BE2C (cell line): ENCODE data around the gene CAMTA1.

Experiments
- DNase-seq: peaks from one replicate; pipeline ENCODE4 v3.0.0-alpha.2; 2020
- H3K27me3 ChIP-seq: fragments of 250-450 bp; sonication (Bioruptor Pico); 2 replicates; pipeline ENCODE4 v1.5.1; 2020; ENCODE audit warnings: mild to moderate bottlenecking
- H3K36me3 ChIP-seq: fragments of 250-450 bp; sonication (Bioruptor Pico); 2 replicates; pipeline ENCODE4 v1.5.1; 2020; ENCODE audit warnings: mild to moderate bottlenecking
- H3K4me1 ChIP-seq: fragments of 250-450 bp; sonication (Bioruptor Pico); 2 replicates; pipeline ENCODE4 v1.5.1; 2020
- H3K4me3 ChIP-seq: 2 replicates; pipeline ENCODE4 v1.5.1; 2011; ENCODE audit warnings: low read depth, low read length
- H3K9me3 ChIP-seq: fragments of 250-450 bp; sonication (Bioruptor Pico); 2 replicates; pipeline ENCODE4 v1.5.1; 2020
- TF ChIP-seq, protein P1 (sequence below): IDR thresholded peaks from 2 replicates; pipeline ENCODE4 v1.5.1; 2012; ENCODE audit warnings: mild to moderate bottlenecking, low read depth, low read length

CAMTA1 gene

DNA sequence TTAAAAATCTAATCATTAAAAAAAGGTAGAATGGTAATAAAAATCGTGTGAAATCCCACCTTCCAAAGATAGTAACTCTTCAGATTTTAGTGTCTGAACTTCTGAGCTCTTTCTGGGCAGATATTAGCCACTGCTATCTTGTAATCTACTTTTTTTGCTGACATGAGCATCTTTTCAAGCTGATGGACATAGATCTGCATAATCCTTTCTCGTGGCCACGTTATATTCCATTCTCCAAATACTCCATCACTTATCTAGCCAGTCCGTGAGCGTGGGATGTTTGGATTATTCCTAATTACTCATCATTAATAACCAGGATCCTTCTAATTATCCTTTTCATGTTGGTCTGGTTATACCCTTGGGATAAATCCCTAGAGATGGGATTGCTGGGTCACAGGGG, 731.7 kb downstream of the CAMTA1 start:
- no peaks in the 10 kb centered on the region for H3K36me3 ChIP-seq
- DNase-seq = no peak
- H3K9me3 ChIP-seq = no peaks in the 10 kb centered on the region
- no peaks in the 10 kb centered on the region for H3K27me3 ChIP-seq
- H3K4me1 ChIP-seq = peaks cover 3% of the 10 kb centered on the region; the same call in 1 of the 2 replicates
- TF ChIP-seq, protein P1, sequence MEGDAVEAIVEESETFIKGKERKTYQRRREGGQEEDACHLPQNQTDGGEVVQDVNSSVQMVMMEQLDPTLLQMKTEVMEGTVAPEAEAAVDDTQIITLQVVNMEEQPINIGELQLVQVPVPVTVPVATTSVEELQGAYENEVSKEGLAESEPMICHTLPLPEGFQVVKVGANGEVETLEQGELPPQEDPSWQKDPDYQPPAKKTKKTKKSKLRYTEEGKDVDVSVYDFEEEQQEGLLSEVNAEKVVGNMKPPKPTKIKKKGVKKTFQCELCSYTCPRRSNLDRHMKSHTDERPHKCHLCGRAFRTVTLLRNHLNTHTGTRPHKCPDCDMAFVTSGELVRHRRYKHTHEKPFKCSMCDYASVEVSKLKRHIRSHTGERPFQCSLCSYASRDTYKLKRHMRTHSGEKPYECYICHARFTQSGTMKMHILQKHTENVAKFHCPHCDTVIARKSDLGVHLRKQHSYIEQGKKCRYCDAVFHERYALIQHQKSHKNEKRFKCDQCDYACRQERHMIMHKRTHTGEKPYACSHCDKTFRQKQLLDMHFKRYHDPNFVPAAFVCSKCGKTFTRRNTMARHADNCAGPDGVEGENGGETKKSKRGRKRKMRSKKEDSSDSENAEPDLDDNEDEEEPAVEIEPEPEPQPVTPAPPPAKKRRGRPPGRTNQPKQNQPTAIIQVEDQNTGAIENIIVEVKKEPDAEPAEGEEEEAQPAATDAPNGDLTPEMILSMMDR = no peak
- H3K4me3 ChIP-seq = no peak overlapping the region

DNA sequence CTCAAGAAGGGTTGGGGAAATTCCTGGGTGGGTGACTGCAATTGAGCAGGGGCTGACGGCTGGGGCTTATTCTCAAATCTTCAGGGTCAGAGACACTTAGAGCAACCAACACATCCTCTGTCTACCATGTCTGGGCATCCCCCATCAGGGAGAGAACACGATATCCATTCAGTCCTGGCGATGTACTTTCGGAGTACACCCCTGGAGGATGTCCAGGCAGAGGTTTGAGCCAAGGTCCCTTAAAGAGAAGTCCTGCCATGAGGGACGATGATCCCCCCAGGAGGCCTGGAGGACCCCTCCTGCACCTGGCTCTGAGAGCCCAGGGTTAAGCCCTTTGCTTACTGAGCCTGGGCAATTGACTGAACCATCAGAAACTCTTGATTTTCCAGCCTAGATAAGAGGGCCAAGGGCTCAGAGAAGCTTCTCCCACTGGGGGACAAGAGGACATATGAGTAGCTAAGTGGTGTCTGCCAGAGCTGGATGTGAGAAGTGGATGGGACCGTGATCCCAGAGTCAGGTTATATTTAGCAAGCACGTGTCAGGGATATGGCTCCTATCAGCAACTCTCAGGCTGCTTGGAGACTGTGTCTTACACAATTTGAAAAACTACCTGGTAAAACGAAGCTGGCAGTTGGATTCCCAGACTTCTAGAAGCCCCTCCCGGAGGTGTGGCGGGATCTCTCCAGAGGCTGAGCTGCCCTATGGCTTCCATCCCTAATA, 732.5 kb downstream of the CAMTA1 start:
- Histone ChIP-seq H3K36me3 (no peaks in the 10 kb centered on the region), H3K4me3 (no peak overlapping the region), H3K27me3 (no peaks in the 10 kb centered on the region), H3K9me3 (no peaks in the 10 kb centered on the region), H3K4me1 (peaks cover 3% of the 10 kb centered on the region; the same call in 1 of the 2 replicates)
- no peak for DNase-seq
- TF ChIP-seq, protein P1 = no peak

DNA sequence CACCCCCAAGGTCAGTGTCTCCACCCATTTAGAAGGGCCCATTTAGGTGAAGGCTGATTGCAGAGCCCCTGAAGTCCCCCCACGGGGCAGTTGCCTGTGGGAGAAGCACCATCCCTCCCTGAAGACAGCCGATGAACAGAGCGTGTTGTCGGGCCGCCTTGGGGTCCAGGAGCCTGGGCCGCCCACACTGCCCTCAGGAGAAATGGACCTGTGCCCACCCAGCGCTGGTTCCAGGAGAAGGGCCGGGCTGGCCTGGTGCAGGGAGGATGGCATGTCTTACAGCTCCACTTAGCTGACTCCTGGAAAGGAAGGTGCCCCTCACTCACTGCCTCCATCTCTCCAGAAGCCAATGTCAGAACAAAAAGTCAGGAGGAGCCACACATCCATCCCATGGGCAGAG, 733.2 kb downstream of the CAMTA1 start:
- no peaks in the 10 kb centered on the region for H3K36me3 ChIP-seq
- TF ChIP-seq, protein P1 = no peak

DNA sequence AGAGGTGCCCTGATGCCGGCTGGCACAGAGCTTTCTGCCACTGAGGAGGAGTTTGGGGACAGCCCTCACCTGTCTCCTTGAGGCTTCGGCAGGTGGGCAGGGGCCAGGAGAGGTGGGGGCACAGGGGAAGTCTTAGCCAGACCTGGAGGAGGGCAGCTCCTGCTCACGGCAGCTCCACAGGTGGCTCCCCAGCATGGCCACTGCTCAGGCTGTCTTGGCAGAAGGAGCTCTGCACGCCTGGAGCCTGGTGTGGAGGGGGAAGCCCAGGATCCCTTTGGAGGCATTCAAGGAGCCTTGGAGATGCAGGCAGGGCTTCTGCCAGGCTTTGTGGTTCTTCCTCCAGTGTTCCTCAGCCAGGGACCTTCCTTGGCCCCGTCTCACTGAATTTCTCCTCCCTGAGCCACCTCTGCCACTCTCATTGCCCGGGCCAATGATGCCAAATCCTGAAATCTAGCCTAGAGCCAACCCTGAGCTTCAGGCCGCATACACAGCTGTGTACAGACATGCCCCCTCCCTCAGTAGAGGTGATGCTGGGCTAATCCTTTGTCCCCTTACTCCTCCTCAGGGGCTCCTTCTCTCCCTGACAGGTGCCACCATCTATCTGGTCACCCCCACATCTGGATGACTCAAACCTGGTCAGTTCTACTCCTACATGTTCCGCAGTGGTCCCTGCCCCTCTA, 734.1 kb downstream of the CAMTA1 start:
- H3K4me3 ChIP-seq = no peak overlapping the region
- H3K9me3 ChIP-seq = no peaks in the 10 kb centered on the region
- H3K27me3 ChIP-seq = no peaks in the 10 kb centered on the region
- no peak for DNase-seq
- TF ChIP-seq, protein P1 = no peak
- H3K36me3 ChIP-seq = no peaks in the 10 kb centered on the region
- peaks cover 3% of the 10 kb centered on the region; the same call in 1 of the 2 replicates for H3K4me1 ChIP-seq

More for the DNA sequence above, 733.2 kb downstream of the CAMTA1 start:
- Histone ChIP-seq H3K4me1 (peaks cover 3% of the 10 kb centered on the region; the same call in 1 of the 2 replicates), H3K4me3 (no peak overlapping the region), H3K27me3 (no peaks in the 10 kb centered on the region), H3K9me3 (no peaks in the 10 kb centered on the region)
- DNase-seq = no peak

DNA sequence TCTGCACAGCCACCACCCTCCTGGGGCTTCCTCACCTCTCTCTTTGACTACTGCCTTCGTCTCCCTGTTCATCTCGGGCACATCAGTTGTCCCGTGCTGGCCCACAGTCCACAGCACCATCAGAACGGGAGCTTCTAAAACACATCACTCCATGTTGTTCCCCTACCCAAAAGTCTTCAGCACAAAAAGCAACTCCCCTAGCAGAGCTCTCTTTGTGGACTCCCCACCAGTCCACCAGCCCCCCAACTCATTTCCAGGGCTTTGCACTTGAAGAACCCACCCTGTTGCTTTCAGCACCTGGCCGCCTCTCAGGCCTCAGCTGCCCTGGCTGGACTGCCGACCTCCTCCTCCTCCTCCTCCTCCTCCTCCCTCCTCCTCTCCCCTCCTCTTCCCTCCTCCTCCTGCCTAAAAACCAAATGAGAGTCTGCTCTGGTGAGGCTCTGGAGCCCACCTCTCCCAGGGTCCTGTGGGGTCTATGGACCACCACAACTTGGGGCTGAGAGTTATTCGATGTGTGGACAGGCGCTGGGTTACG, 734.7 kb downstream of the CAMTA1 start:
- Histone ChIP-seq H3K4me1 (peaks cover 3% of the 10 kb centered on the region; the same call in 1 of the 2 replicates), H3K27me3 (no peaks in the 10 kb centered on the region), H3K4me3 (no peak overlapping the region), H3K9me3 (no peaks in the 10 kb centered on the region), H3K36me3 (no peaks in the 10 kb centered on the region)
- DNase-seq = no peak
- TF ChIP-seq, protein P1 = no peak
